HepG2 (cell line): Measurements from ENCODE around the gene GNL2. TPM values are rescaled to one million over a fixed set of nuclear protein-coding genes. Genes with fewer than 3 reads are reported as not detected.

Experiments used
- BORCS8-MEF2B ChIP-seq: sonication (generic); formaldehyde crosslinking; IDR thresholded peaks from 2 replicates; pipeline ENCODE4 v1.8.0; 2022; ENCODE audit warnings: mild to moderate bottlenecking, missing genetic modification reagents
- CCDC6 ChIP-seq: sonication (generic); formaldehyde crosslinking; IDR thresholded peaks from 2 replicates; pipeline ENCODE4 v1.8.1; 2022; ENCODE audit warnings: mild to moderate bottlenecking, missing genetic modification reagents, moderate library complexity
- CENPT ChIP-seq: sonication (generic); formaldehyde crosslinking; IDR thresholded peaks from 2 replicates; pipeline ENCODE4 v1.8.0; 2022; ENCODE audit warnings: low read depth, mild to moderate bottlenecking, moderate library complexity, missing genetic modification reagents
- EHMT2 ChIP-seq: fragments of 200-600 bp; sonication (generic); IDR thresholded peaks from 2 replicates; pipeline ENCODE4 v1.7.0; 2017; ENCODE audit warnings: antibody characterized with exemption, low read depth, low read length, borderline replicate concordance
- FOXP1 ChIP-seq, 2 experiments: fragments of 450-650 bp in 1 of 2; IDR thresholded peaks; 2 replicates each; pipeline ENCODE4 v1.6.1; 2017 to 2018; ENCODE audit warnings: antibody characterized with exemption in 1 of 2
- HDAC1 ChIP-seq: sonication (generic); formaldehyde crosslinking; IDR thresholded peaks from 2 replicates; pipeline ENCODE4 v1.5.1; 2020; ENCODE audit warnings: mild to moderate bottlenecking, missing genetic modification reagents
- MBD4 ChIP-seq: IDR thresholded peaks from 2 replicates; pipeline ENCODE4 v1.6.1; 2012; ENCODE audit warnings: low read length, inconsistent platforms, borderline replicate concordance
- NFAT5 ChIP-seq: sonication (generic); formaldehyde crosslinking; IDR thresholded peaks from 2 replicates; pipeline ENCODE4 v1.4.0; 2020; ENCODE audit warnings: missing genetic modification reagents
- NFIC ChIP-seq: IDR thresholded peaks from 2 replicates; pipeline ENCODE4 v1.6.1; 2012; ENCODE audit warnings: mild to moderate bottlenecking, low read length, inconsistent platforms
- NR2C2 ChIP-seq: sonication (generic); formaldehyde crosslinking; IDR thresholded peaks from 2 replicates; pipeline ENCODE4 v1.4.0; 2020; ENCODE audit warnings: missing genetic modification reagents, mild to moderate bottlenecking, moderate library complexity, borderline replicate concordance
- RCOR2 ChIP-seq: IDR thresholded peaks from 2 replicates; pipeline ENCODE4 v1.6.1; 2016; ENCODE audit warnings: missing biosample characterization, missing genetic modification reagents
- RFXAP ChIP-seq: sonication (generic); formaldehyde crosslinking; IDR thresholded peaks from 2 replicates; pipeline ENCODE4 v1.4.0; 2020; ENCODE audit warnings: missing genetic modification reagents, borderline replicate concordance
- SKI ChIP-seq: fragments of 450-650 bp; IDR thresholded peaks from one replicate; pipeline ENCODE4 v1.6.1; 2018; ENCODE audit warnings: mild to moderate bottlenecking; ENCODE audit not compliant: partially characterized antibody
- SOX6 ChIP-seq, 2 experiments: fragments of 450-650 bp in 1 of 2; sonication (generic) in 1 of 2; formaldehyde crosslinking in 1 of 2; IDR thresholded peaks; 2 replicates each; pipeline versions ENCODE4 v1.4.0 to v1.6.1; 2017 to 2020; ENCODE audit warnings: antibody characterized with exemption in 1 of 2, mild to moderate bottlenecking in 1 of 2, missing genetic modification reagents in 1 of 2
- TBL1XR1 ChIP-seq: fragments of 150-350 bp; IDR thresholded peaks from 2 replicates; pipeline ENCODE4 v1.6.1; 2014; ENCODE audit warnings: borderline replicate concordance, low read length; ENCODE audit not compliant: partially characterized antibody
- TFE3 ChIP-seq: IDR thresholded peaks from 2 replicates; pipeline ENCODE4 v1.6.1; 2016
- TP53 ChIP-seq: sonication (generic); formaldehyde crosslinking; conservative IDR thresholded peaks from 2 replicates; pipeline ENCODE4 v1.4.0; 2020; ENCODE audit warnings: missing genetic modification reagents
- ZFP62 ChIP-seq: sonication (generic); formaldehyde crosslinking; IDR thresholded peaks from 2 replicates; pipeline ENCODE4 v1.4.0; 2020; ENCODE audit warnings: missing genetic modification reagents
- ZNF281 ChIP-seq: sonication (generic); formaldehyde crosslinking; IDR thresholded peaks from 2 replicates; pipeline ENCODE4 v1.4.0; 2020; ENCODE audit warnings: missing genetic modification reagents, borderline replicate concordance
- polyA plus RNA-seq, 8 experiments: library from polyadenylated mRNA; depleted of rRNA in 3 of 8; stranded (reverse) in 7 of 8; unstranded in 1 of 8; fragments of >200 nt; fragmentation: Illumina TruSeq in 4 of 8; extraction: Trizol in 4 of 8; gene quantifications; 2 replicates each; pipeline versions ENCODE4 v1.2.1 to v1.2.3, GENCODE V29; 2011 to 2016; ENCODE audit warnings: low read depth in 4 of 8, missing spikeins in 1 of 8, mixed read lengths in 1 of 8; ENCODE audit not compliant: insufficient read depth in 1 of 8
- total RNA-seq, 5 experiments: library from RNA; depleted of rRNA; stranded (reverse); fragments of >200 nt; fragmentation: Illumina TruSeq; extraction: Trizol; gene quantifications; 2 replicates each; pipeline ENCODE4 v1.2.3, GENCODE V29; 2016; ENCODE audit warnings: low read depth in 1 of 5

GNL2 gene
- total and polyA plus RNA-seq, 2 of the 13 experiments (the other 11 are each of a cell fraction or from before 2014, with no cell fraction given), result 32.1 to 72.1 TPM

- TF ChIP-seq NFAT5 (CRISPR knock-in tag), result no peak
- TF ChIP-seq BORCS8-MEF2B (CRISPR knock-in tag), result peak; percentile 75; the same call in 1 of the 2 replicates
- TF ChIP-seq ZNF281 (CRISPR knock-in tag), result no peak
- TF ChIP-seq FOXP1 (IDR thresholded peaks at IDR 0.05), result no peak
- TF ChIP-seq FOXP1 (CRISPR knock-in tag; IDR thresholded peaks at IDR 0.05), result 0 out of 2 replicates have a peak, but pooled peaks have one; percentile 26
- no peak for TF ChIP-seq NFIC
- TF ChIP-seq RCOR2, result 0 out of 2 replicates have a peak, but pooled peaks have one; percentile 51
- no peak for TF ChIP-seq TP53
- TF ChIP-seq SOX6 (IDR thresholded peaks at IDR 0.05), result no peak
- TF ChIP-seq SOX6 (CRISPR knock-in tag; IDR thresholded peaks at IDR 0.05), result peak; percentile 56
- peak; percentile 38 for TF ChIP-seq TBL1XR1
- peak; percentile 65; the same call in 1 of the 2 replicates for TF ChIP-seq CCDC6
- TF ChIP-seq SKI, result no peak
- peak; percentile 87 for TF ChIP-seq TFE3
- TF ChIP-seq MBD4, result no peak
- TF ChIP-seq EHMT2, result no peak
- peak; percentile 99 for TF ChIP-seq NR2C2
- TF ChIP-seq HDAC1 (CRISPR knock-in tag), result peak; percentile 96
- TF ChIP-seq ZFP62 (CRISPR knock-in tag), result no peak
- 0 out of 2 replicates have a peak, but pooled peaks have one; percentile 14 for TF ChIP-seq RFXAP (CRISPR knock-in tag)
- TF ChIP-seq CENPT (CRISPR knock-in tag), result no peak
These were observed 41.6 kb downstream of the GNL2 start, which contains the start of gene SNIP1 (continued) for GRCh38 chr1:37553927-37554808.
